CD4-positive, alpha-beta T cell treated with Interleukin-17A for 4 hours (primary cell): ENCODE results near the gene XXYLT1.
"Not testable (repeated sequence)": the region's sequence is repeated elsewhere in the genome, so short reads cannot be mapped to it uniquely, and the experiment has no call there.

ENCODE experiments used
- DNase-seq: peaks from one replicate; pipeline ENCODE4 v3.0.0-alpha.2; 2020; ENCODE audit warnings: mixed read lengths

The XXYLT1 gene

GRCh38 chr3:195204360-195205163 lies 66.4 kb downstream of the XXYLT1 start:
- DNase-seq, result no peak

- DNase-seq, result no peak
These were observed 67.4 kb downstream of the XXYLT1 start for GRCh38 chr3:195203606-195204005.

GRCh38 chr3:195201295-195201694 lies 69.7 kb downstream of the XXYLT1 start:
- no peak for DNase-seq

- DNase-seq, result no peak
These were observed 70.7 kb downstream of the XXYLT1 start for GRCh38 chr3:195200010-195200822.

GRCh38 chr3:195198426-195199346 lies 72.3 kb downstream of the XXYLT1 start:
- DNase-seq, result no peak

GRCh38 chr3:195197765-195198425 lies 73.1 kb downstream of the XXYLT1 start:
- DNase-seq, result no peak

GRCh38 chr3:195196266-195196665 lies 74.7 kb downstream of the XXYLT1 start:
- no peak for DNase-seq

- no peak for DNase-seq
These were observed 75.4 kb downstream of the XXYLT1 start for GRCh38 chr3:195195321-195196209.

- no peak for DNase-seq
These were observed 76.3 kb downstream of the XXYLT1 start for GRCh38 chr3:195194559-195195206.

GRCh38 chr3:195191580-195191979 lies 79.4 kb downstream of the XXYLT1 start:
- DNase-seq, result no peak

GRCh38 chr3:195189821-195190220 lies 81.1 kb downstream of the XXYLT1 start:
- DNase-seq, result no peak

GRCh38 chr3:195188426-195188927 lies 82.5 kb downstream of the XXYLT1 start:
- no peak for DNase-seq

GRCh38 chr3:195187609-195188425 lies 83.1 kb downstream of the XXYLT1 start:
- DNase-seq, result no peak

- DNase-seq, result not testable (repeated sequence)
These were observed 84.3 kb downstream of the XXYLT1 start for GRCh38 chr3:195186710-195187047.

GRCh38 chr3:195186041-195186709 lies 84.8 kb downstream of the XXYLT1 start:
- peak; percentile 12 for DNase-seq

GRCh38 chr3:195185583-195185982 lies 85.4 kb downstream of the XXYLT1 start:
- DNase-seq, result no peak

GRCh38 chr3:195184716-195185421 lies 86.1 kb downstream of the XXYLT1 start:
- DNase-seq, result no peak

GRCh38 chr3:195183071-195183776 lies 87.7 kb downstream of the XXYLT1 start:
- DNase-seq, result no peak
